ENCODE measurements around the gene DIAPH3.

The DIAPH3 gene

DNA sequence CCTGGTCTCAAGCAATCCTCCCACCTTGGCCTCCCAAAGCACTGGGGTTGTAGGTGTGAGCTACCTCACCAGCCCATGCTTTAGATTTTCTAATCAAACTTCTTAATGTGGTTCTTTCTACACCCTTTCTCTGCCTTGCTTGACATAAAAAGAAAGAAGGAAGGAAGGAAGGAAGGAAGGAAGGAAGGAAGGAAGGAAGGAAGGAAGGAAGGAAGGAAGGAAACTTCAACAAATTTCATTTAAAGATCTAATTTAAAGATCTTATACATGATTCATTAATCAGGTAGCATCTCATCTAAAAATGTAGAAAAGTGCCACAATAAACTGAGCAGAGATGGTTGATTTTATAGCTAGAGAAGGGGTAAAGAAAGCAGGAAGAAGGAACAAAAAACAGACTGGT is 215.0 kb downstream of the DIAPH3 start:
- H3K9me3 ChIP-seq (ENCODE audit: control insufficient read depth, low read length), result no peaks in the 10 kb centered on the region
- no peak overlapping the region for H3K14ac ChIP-seq (ENCODE audit: low read length in 2 of 2)
- H3K36me3 ChIP-seq (ENCODE audit: control insufficient read depth in 1 of 2, insufficient read depth in 2 of 2, low read depth in 1 of 2, low read length in 2 of 2), result no peaks in the 10 kb centered on the region
- no peak overlapping the region for H2AFZ ChIP-seq (ENCODE audit: low read depth, low read length)
- no peak overlapping the region for H3K4me2 ChIP-seq (ENCODE audit: low read length, poor library complexity, severe bottlenecking)
- no peak overlapping the region for H2BK15ac ChIP-seq (ENCODE audit: low read depth, poor library complexity, severe bottlenecking)
- peaks cover 3% of the 10 kb centered on the region for H3K4me1 ChIP-seq (ENCODE audit: control insufficient read depth, insufficient read depth, low read depth, low read length)
- no peak overlapping the region for H3K27ac ChIP-seq (ENCODE audit: low read length, poor library complexity, severe bottlenecking)
- no peak overlapping the region for H3K4ac ChIP-seq (ENCODE audit: low read depth in 1 of 2, low read length in 2 of 2)
- no peak overlapping the region for H2BK12ac ChIP-seq (ENCODE audit: low read length in 2 of 2)
- H2BK5ac ChIP-seq (ENCODE audit: low read depth, low read length, poor library complexity, severe bottlenecking), result no peak overlapping the region
- H4K8ac ChIP-seq (ENCODE audit: low read length), result no peak overlapping the region
- H2BK120ac ChIP-seq (ENCODE audit: low read depth, low read length), result no peak overlapping the region
- no peak overlapping the region for H4K91ac ChIP-seq (ENCODE audit: low read length)
- DNase-seq, result no peak
- H2AK5ac ChIP-seq (ENCODE audit: low read length, severe bottlenecking), result no peak overlapping the region
- H3K9ac ChIP-seq (ENCODE audit: low read length), result no peak overlapping the region
- H3K23ac ChIP-seq (ENCODE audit: low read length in 2 of 2), result no peak overlapping the region
- peaks cover 12% of the 10 kb centered on the region for H3K79me1 ChIP-seq (replicated peaks; ENCODE audit: low read length, poor library complexity, severe bottlenecking)
- no peak overlapping the region for H3K4me3 ChIP-seq (ENCODE audit: insufficient read depth in 1 of 2, low read depth in 1 of 2, low read length in 2 of 2)
- H3K27me3 ChIP-seq (ENCODE audit: control insufficient read depth in 1 of 2, insufficient read depth in 1 of 2, low read length in 2 of 2), result no peaks in the 10 kb centered on the region
- no peak overlapping the region for H3K18ac ChIP-seq (ENCODE audit: low read depth in 1 of 2, low read length in 2 of 2)

GRCh38 chr13:59946944-59947343 is 216.8 kb downstream of the DIAPH3 start:
- H3K79me1 ChIP-seq (replicated peaks; ENCODE audit: low read length, poor library complexity, severe bottlenecking), result peaks cover 11% of the 10 kb centered on the region
- H2BK12ac ChIP-seq (ENCODE audit: low read length in 2 of 2), result no peak overlapping the region
- peak; percentile 26 for DNase-seq
- H4K8ac ChIP-seq (ENCODE audit: low read length), result no peak overlapping the region
- H2BK15ac ChIP-seq (ENCODE audit: low read depth, poor library complexity, severe bottlenecking), result no peak overlapping the region
- peaks cover 3% of the 10 kb centered on the region for H3K4me1 ChIP-seq (ENCODE audit: control insufficient read depth, insufficient read depth, low read depth, low read length)
- H2AFZ ChIP-seq (ENCODE audit: low read depth, low read length), result no peak overlapping the region
- no peak overlapping the region for H3K4me2 ChIP-seq (ENCODE audit: low read length, poor library complexity, severe bottlenecking)
- no peaks in the 10 kb centered on the region for H3K9me3 ChIP-seq (ENCODE audit: control insufficient read depth, low read length)
- H2BK120ac ChIP-seq (ENCODE audit: low read depth, low read length), result no peak overlapping the region
- H3K4me3 ChIP-seq (ENCODE audit: insufficient read depth in 1 of 2, low read depth in 1 of 2, low read length in 2 of 2), result no peak overlapping the region
- no peak overlapping the region for H4K91ac ChIP-seq (ENCODE audit: low read length)
- H3K4ac ChIP-seq (ENCODE audit: low read depth in 1 of 2, low read length in 2 of 2), result no peak overlapping the region
- H3K27me3 ChIP-seq (ENCODE audit: control insufficient read depth in 1 of 2, insufficient read depth in 1 of 2, low read length in 2 of 2), result no peaks in the 10 kb centered on the region
- H3K36me3 ChIP-seq (ENCODE audit: control insufficient read depth in 1 of 2, insufficient read depth in 2 of 2, low read depth in 1 of 2, low read length in 2 of 2), result no peaks in the 10 kb centered on the region
- H2AK5ac ChIP-seq (ENCODE audit: low read length, severe bottlenecking), result no peak overlapping the region
- H2BK5ac ChIP-seq (ENCODE audit: low read depth, low read length, poor library complexity, severe bottlenecking), result no peak overlapping the region
- H3K14ac ChIP-seq (ENCODE audit: low read length in 2 of 2), result no peak overlapping the region
- H3K27ac ChIP-seq (ENCODE audit: low read length, poor library complexity, severe bottlenecking), result no peak overlapping the region
- no peak overlapping the region for H3K9ac ChIP-seq (ENCODE audit: low read length)
- WGBS, result 63% methylated on average over 2 of the region's 4 CpGs
- no peak overlapping the region for H3K18ac ChIP-seq (ENCODE audit: low read depth in 1 of 2, low read length in 2 of 2)
- H3K23ac ChIP-seq (ENCODE audit: low read length in 2 of 2), result no peak overlapping the region

DNA sequence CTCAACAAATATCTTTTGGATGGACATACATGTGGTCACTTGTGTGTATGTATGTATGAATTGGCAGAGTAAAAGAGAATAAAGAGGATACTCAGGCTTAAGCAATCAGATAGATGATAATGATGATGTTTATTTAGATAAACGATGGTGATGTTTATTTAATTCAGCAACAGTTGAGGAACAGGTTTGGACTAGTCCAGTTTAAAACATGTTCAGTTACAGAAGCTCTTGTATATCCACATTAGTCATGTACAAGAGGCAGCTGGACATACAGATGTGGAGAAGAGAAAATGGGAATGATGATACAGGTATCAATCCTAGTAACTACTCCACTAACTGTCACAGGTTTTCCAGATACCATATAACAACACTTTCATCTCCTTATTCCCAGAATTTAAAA is 232.1 kb downstream of the DIAPH3 start:
- no peak overlapping the region for H4K8ac ChIP-seq (ENCODE audit: low read length)
- peaks cover 0 to 3% of the 10 kb centered on the region in 2 experiments for H3K36me3 ChIP-seq (ENCODE audit: control insufficient read depth in 1 of 2, insufficient read depth in 2 of 2, low read depth in 1 of 2, low read length in 2 of 2)
- no peak overlapping the region for H2AFZ ChIP-seq (ENCODE audit: low read depth, low read length)
- no peak overlapping the region for H3K4me2 ChIP-seq (ENCODE audit: low read length, poor library complexity, severe bottlenecking)
- no peak overlapping the region for H2BK15ac ChIP-seq (ENCODE audit: low read depth, poor library complexity, severe bottlenecking)
- 78% methylated on average over 1 of the region's 1 CpG for WGBS
- no peaks in the 10 kb centered on the region for H3K9me3 ChIP-seq (ENCODE audit: control insufficient read depth, low read length)
- no peak for DNase-seq
- H3K27ac ChIP-seq (ENCODE audit: low read length, poor library complexity, severe bottlenecking), result no peak overlapping the region
- no peak overlapping the region for H4K91ac ChIP-seq (ENCODE audit: low read length)
- H3K14ac ChIP-seq (ENCODE audit: low read length in 2 of 2), result no peak overlapping the region
- H2AK5ac ChIP-seq (ENCODE audit: low read length, severe bottlenecking), result no peak overlapping the region
- H3K79me1 ChIP-seq (replicated peaks; ENCODE audit: low read length, poor library complexity, severe bottlenecking), result peaks cover 11% of the 10 kb centered on the region
- H3K27me3 ChIP-seq (ENCODE audit: control insufficient read depth in 1 of 2, insufficient read depth in 1 of 2, low read length in 2 of 2), result no peaks in the 10 kb centered on the region
- no peak overlapping the region for H3K4ac ChIP-seq (ENCODE audit: low read depth in 1 of 2, low read length in 2 of 2)
- no peaks in the 10 kb centered on the region for H3K4me1 ChIP-seq (ENCODE audit: control insufficient read depth, insufficient read depth, low read depth, low read length)
- H3K9ac ChIP-seq (ENCODE audit: low read length), result no peak overlapping the region
- H2BK12ac ChIP-seq (ENCODE audit: low read length in 2 of 2), result no peak overlapping the region
- no peak overlapping the region for H2BK5ac ChIP-seq (ENCODE audit: low read depth, low read length, poor library complexity, severe bottlenecking)
- H3K23ac ChIP-seq (ENCODE audit: low read length in 2 of 2), result no peak overlapping the region
- no peak overlapping the region for H3K18ac ChIP-seq (ENCODE audit: low read depth in 1 of 2, low read length in 2 of 2)
- no peak overlapping the region for H3K4me3 ChIP-seq (ENCODE audit: insufficient read depth in 1 of 2, low read depth in 1 of 2, low read length in 2 of 2)
- no peak overlapping the region for H2BK120ac ChIP-seq (ENCODE audit: low read depth, low read length)

DNA sequence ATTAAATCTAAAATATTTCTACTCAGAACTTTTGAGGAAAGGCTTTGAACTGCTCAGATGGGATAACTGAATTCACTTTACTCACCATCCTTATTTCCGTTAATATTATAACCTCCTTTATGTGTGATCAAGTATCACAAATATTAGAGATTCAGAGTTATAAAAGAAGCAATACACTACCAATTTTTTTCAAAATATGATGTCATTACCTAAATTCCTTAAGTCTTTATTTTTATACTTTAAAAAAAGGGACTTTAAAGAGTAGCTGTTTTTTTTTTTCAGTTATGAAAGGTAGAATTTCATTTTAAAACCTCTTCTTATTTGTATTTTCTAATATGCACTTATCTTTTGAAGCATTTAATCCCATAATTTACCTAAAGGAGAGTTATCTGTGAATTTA is 239.5 kb downstream of the DIAPH3 start:
- H3K36me3 ChIP-seq (ENCODE audit: control insufficient read depth in 1 of 2, insufficient read depth in 2 of 2, low read depth in 1 of 2, low read length in 2 of 2), result peaks cover 0 to 3% of the 10 kb centered on the region in 2 experiments
- H3K14ac ChIP-seq (ENCODE audit: low read length in 2 of 2), result no peak overlapping the region
- H2BK120ac ChIP-seq (ENCODE audit: low read depth, low read length), result no peak overlapping the region
- no peak overlapping the region for H2AK5ac ChIP-seq (ENCODE audit: low read length, severe bottlenecking)
- H3K4me1 ChIP-seq (ENCODE audit: control insufficient read depth, insufficient read depth, low read depth, low read length), result no peaks in the 10 kb centered on the region
- H3K4ac ChIP-seq (ENCODE audit: low read depth in 1 of 2, low read length in 2 of 2), result no peak overlapping the region
- no peak overlapping the region for H2BK12ac ChIP-seq (ENCODE audit: low read length in 2 of 2)
- H3K79me1 ChIP-seq (replicated peaks; ENCODE audit: low read length, poor library complexity, severe bottlenecking), result peaks cover 3% of the 10 kb centered on the region
- H4K91ac ChIP-seq (ENCODE audit: low read length), result no peak overlapping the region
- no peak overlapping the region for H2BK5ac ChIP-seq (ENCODE audit: low read depth, low read length, poor library complexity, severe bottlenecking)
- no peak overlapping the region for H3K23ac ChIP-seq (ENCODE audit: low read length in 2 of 2)
- H3K27ac ChIP-seq (ENCODE audit: low read length, poor library complexity, severe bottlenecking), result no peak overlapping the region
- H3K27me3 ChIP-seq (ENCODE audit: control insufficient read depth in 1 of 2, insufficient read depth in 1 of 2, low read length in 2 of 2), result no peaks in the 10 kb centered on the region
- no peak for DNase-seq
- no peak overlapping the region for H3K4me2 ChIP-seq (ENCODE audit: low read length, poor library complexity, severe bottlenecking)
- H2AFZ ChIP-seq (ENCODE audit: low read depth, low read length), result no peak overlapping the region
- no peak overlapping the region for H3K18ac ChIP-seq (ENCODE audit: low read depth in 1 of 2, low read length in 2 of 2)
- no peak overlapping the region for H3K9ac ChIP-seq (ENCODE audit: low read length)
- no peak overlapping the region for H2BK15ac ChIP-seq (ENCODE audit: low read depth, poor library complexity, severe bottlenecking)
- no CpG with 5 or more reads among the region's 1 CpG for WGBS
- H3K9me3 ChIP-seq (ENCODE audit: control insufficient read depth, low read length), result no peaks in the 10 kb centered on the region
- H4K8ac ChIP-seq (ENCODE audit: low read length), result no peak overlapping the region
- H3K4me3 ChIP-seq (ENCODE audit: insufficient read depth in 1 of 2, low read depth in 1 of 2, low read length in 2 of 2), result no peak overlapping the region

Data from mesenchymal stem cell (in vitro differentiated cells and primary cell).